Measurements from ENCODE around the gene OR1D5. TPM values are rescaled to one million over a fixed set of nuclear protein-coding genes. Genes with fewer than 3 reads are reported as not detected.

Gene OR1D5
- total and polyA plus RNA-seq, 10 donors, result not detected

- H3K4me3 ChIP-seq, result no peak overlapping the region
- H3K27me3 ChIP-seq (replicated peaks in 1 of 7), result no peaks in the 10 kb centered on the region
- no peaks in the 10 kb centered on the region for H3K4me1 ChIP-seq
- DNase-seq, result peak; percentile 33
- H3K27ac ChIP-seq, result no peak overlapping the region
- intact Hi-C loops (cut with DNase I; ENCODE audit: low total_unique reads), result no loop called here
- H3K36me3 ChIP-seq, result peaks cover 0 to 95% (median 19%) of the 10 kb centered on the region in 6 donors
- WGBS, 5 donors, result 95 to 99% (median 97%) methylated on average over 15 to 16 of the region's 16 CpGs
- TF ChIP-seq POLR2A (IDR thresholded peaks at IDR 0.05) (no peak), CTCF (IDR thresholded peaks at IDR 0.05 in 8 of 11, conservative IDR thresholded peaks at IDR 0.05 in 3 of 11) (no peak), POLR2AphosphoS5 (IDR thresholded peaks at IDR 0.05) (no peak)
- peaks cover 0 to 35% (median 29%) of the 10 kb centered on the region in 8 donors for H3K9me3 ChIP-seq
Measured at GRCh38 chr17:3020381-3020780, 43.0 kb downstream of the OR1D5 start.

- Histone ChIP-seq H3K27ac (no peak overlapping the region), H3K27me3 (replicated peaks in 1 of 7) (no peaks in the 10 kb centered on the region), H3K4me3 (no peak overlapping the region), H3K9me3 (peaks cover 0 to 34% (median 29%) of the 10 kb centered on the region in 8 donors), H3K4me1 (no peaks in the 10 kb centered on the region), H3K36me3 (peaks cover 0 to 97% (median 19%) of the 10 kb centered on the region in 6 donors)
- intact Hi-C loops (cut with DNase I; ENCODE audit: low total_unique reads), result loop anchor here (5.0 kb wide), 1 partner anchor 192 kb away; no protein-coding TSS in a partner anchor
- WGBS, 5 donors, result 75 to 88% (median 83%) methylated on average over 6 to 9 of the region's 9 CpGs
- TF ChIP-seq POLR2AphosphoS5 (IDR thresholded peaks at IDR 0.05), result no peak
- TF ChIP-seq CTCF (IDR thresholded peaks at IDR 0.05 in 8 of 11, conservative IDR thresholded peaks at IDR 0.05 in 3 of 11), result no peak
- TF ChIP-seq POLR2A (IDR thresholded peaks at IDR 0.05), result no peak
- no peak for DNase-seq
Measured at GRCh38 chr17:3019761-3020160, 43.6 kb downstream of the OR1D5 start.

DNA sequence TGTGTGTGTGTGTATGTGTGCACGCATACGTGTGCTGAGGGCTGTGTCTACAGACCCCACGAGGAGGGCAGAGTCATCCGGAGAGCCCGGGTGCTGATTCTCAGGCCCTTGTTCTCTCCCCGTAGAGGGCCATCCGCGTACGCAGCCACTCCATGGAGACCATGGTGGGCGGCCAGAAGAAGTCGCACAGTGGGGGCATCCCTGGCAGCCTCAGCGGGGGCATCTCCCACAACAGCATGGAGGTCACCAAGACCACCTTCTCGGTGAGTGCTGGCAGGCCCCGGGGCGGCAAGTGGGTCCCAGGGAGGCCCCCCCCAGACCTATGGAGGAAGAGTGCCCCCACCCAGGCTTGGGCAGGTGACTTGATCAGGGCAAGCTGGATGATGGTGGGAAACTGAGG lies 45.5 kb downstream of the OR1D5 start:
- H3K9me3 ChIP-seq, result peaks cover 0 to 16% (median 15%) of the 10 kb centered on the region in 8 donors
- WGBS, 5 donors, result 93 to 96% (median 95%) methylated on average over 4 to 15 of the region's 15 CpGs
- no peak for DNase-seq
- intact Hi-C loops (cut with DNase I; ENCODE audit: low total_unique reads), result loop anchor here (5.0 kb wide), 1 partner anchor 191 kb away; no protein-coding TSS in a partner anchor
- peaks cover 0 to 99% (median 16%) of the 10 kb centered on the region in 6 donors for H3K36me3 ChIP-seq
- no peaks in the 10 kb centered on the region for H3K27me3 ChIP-seq (replicated peaks in 1 of 7)
- no peak overlapping the region for H3K27ac ChIP-seq
- no peaks in the 10 kb centered on the region for H3K4me1 ChIP-seq
- TF ChIP-seq POLR2AphosphoS5 (IDR thresholded peaks at IDR 0.05) (no peak), POLR2A (IDR thresholded peaks at IDR 0.05) (no peak), CTCF (IDR thresholded peaks at IDR 0.05 in 8 of 11, conservative IDR thresholded peaks at IDR 0.05 in 3 of 11) (no peak)
- H3K4me3 ChIP-seq, result no peak overlapping the region

- no peaks in the 10 kb centered on the region for H3K9me3 ChIP-seq
- no peak for DNase-seq
- H3K4me3 ChIP-seq, result no peak overlapping the region
- intact Hi-C loops (cut with DNase I; ENCODE audit: low total_unique reads), result loop anchor here (5.0 kb wide), 1 partner anchor 189 kb away; no protein-coding TSS in a partner anchor
- peaks cover 0 to 96% (median 7%) of the 10 kb centered on the region in 6 donors for H3K36me3 ChIP-seq
- 81 to 88% (median 86%) methylated on average over 7 of the region's 7 CpGs for WGBS, 5 donors
- no peaks in the 10 kb centered on the region for H3K4me1 ChIP-seq
- no peaks in the 10 kb centered on the region for H3K27me3 ChIP-seq (replicated peaks in 1 of 7)
- TF ChIP-seq POLR2AphosphoS5 (IDR thresholded peaks at IDR 0.05), result no peak
- TF ChIP-seq CTCF (IDR thresholded peaks at IDR 0.05 in 8 of 11, conservative IDR thresholded peaks at IDR 0.05 in 3 of 11), result no peak
- no peak for TF ChIP-seq POLR2A (IDR thresholded peaks at IDR 0.05)
- H3K27ac ChIP-seq, result no peak overlapping the region
Measured at GRCh38 chr17:3015890-3016289, 47.5 kb downstream of the OR1D5 start.

Measured in spleen (tissue), 11 donors.